ENCODE measurements around the gene PTCRA. TPM values are rescaled to one million over a fixed set of nuclear protein-coding genes. Genes with fewer than 3 reads are reported as not detected.

PTCRA gene
- total and polyA plus RNA-seq, 2 of the 4 experiments (the other 2 are of a cell fraction): not detected

- Histone ChIP-seq H3K4ac (ENCODE audit: low read depth, low read length) (no peak overlapping the region), H2AK9ac (replicated peaks; ENCODE audit: low read depth, low read length, poor library complexity) (no peak overlapping the region), H2AK5ac (ENCODE audit: low read depth, low read length) (no peak overlapping the region), H3K18ac (ENCODE audit: low read depth, low read length) (no peak overlapping the region), H4K91ac (ENCODE audit: insufficient read depth, low read depth, low read length) (no peak overlapping the region), H3K4me1 (ENCODE audit: control insufficient read depth, insufficient read depth, low read length) (peaks cover 18% of the 10 kb centered on the region), H3K23ac (ENCODE audit: low read depth, low read length) (no peak overlapping the region), H3K9me1 (ENCODE audit: insufficient read depth, low read length) (peaks cover 26% of the 10 kb centered on the region), H2BK120ac (ENCODE audit: low read depth, low read length) (no peak overlapping the region), H3K56ac (ENCODE audit: extremely low read depth, insufficient read depth, low read length) (no peak overlapping the region), H2AFZ (replicated peaks; ENCODE audit: low read length, poor library complexity) (no peak overlapping the region), H3K4me3 (ENCODE audit: insufficient read depth, low read depth, low read length) (no peak overlapping the region), H2BK5ac (ENCODE audit: low read depth, low read length, poor library complexity, severe bottlenecking) (no peak overlapping the region), H4K8ac (ENCODE audit: low read depth in 2 of 2, low read length in 2 of 2) (no peak overlapping the region), H3K14ac (replicated peaks; ENCODE audit: low read depth, low read length) (no peak overlapping the region), H4K20me1 (ENCODE audit: insufficient read depth, low read length) (peaks cover 9% of the 10 kb centered on the region; the same call in 1 of the 2 replicates), H3K36me3 (ENCODE audit: control insufficient read depth, insufficient read depth, low read length) (peaks cover 45% of the 10 kb centered on the region), H2BK15ac (ENCODE audit: low read depth, low read length) (no peak overlapping the region), H4K5ac (ENCODE audit: low read depth, low read length) (no peak overlapping the region), H3K27ac (ENCODE audit: insufficient read depth, low read length) (no peak overlapping the region), H3K9me3 (ENCODE audit: control insufficient read depth, insufficient read depth, low read length) (no peaks in the 10 kb centered on the region), H3K4me2 (ENCODE audit: low read depth, low read length) (no peak overlapping the region), H3K79me1 (ENCODE audit: low read depth in 1 of 2, low read length in 2 of 2) (peaks cover 4 to 28% of the 10 kb centered on the region in 2 experiments; a peak in 3 of 4 replicates), H2BK20ac (ENCODE audit: low read depth, low read length) (no peak overlapping the region), H3K9ac (ENCODE audit: low read depth, low read length) (no peak overlapping the region), H3K27me3 (ENCODE audit: control insufficient read depth, insufficient read depth, low read length) (no peaks in the 10 kb centered on the region)
- dilution Hi-C loops (cut with HindIII; ENCODE audit: low sequenced_read_pairs, unreplicated experiment): no loop called here
- in situ Hi-C loops (cut with MboI; ENCODE audit: low sequenced_read_pairs): no loop called here
- WGBS, 2 experiments (ENCODE audit: extremely low coverage in 2 of 2, insufficient read length in 1 of 2): 100% methylated on average over 1 of the region's 12 CpGs; no CpG with 5 or more reads in 1 of the 2 experiments
- intact Hi-C loops (cut with micrococcal nuclease): no loop called here
- TF ChIP-seq MAFK (IDR thresholded peaks at IDR 0.05; ENCODE audit: low read depth, low read length): no peak
- TF ChIP-seq, protein P1, sequence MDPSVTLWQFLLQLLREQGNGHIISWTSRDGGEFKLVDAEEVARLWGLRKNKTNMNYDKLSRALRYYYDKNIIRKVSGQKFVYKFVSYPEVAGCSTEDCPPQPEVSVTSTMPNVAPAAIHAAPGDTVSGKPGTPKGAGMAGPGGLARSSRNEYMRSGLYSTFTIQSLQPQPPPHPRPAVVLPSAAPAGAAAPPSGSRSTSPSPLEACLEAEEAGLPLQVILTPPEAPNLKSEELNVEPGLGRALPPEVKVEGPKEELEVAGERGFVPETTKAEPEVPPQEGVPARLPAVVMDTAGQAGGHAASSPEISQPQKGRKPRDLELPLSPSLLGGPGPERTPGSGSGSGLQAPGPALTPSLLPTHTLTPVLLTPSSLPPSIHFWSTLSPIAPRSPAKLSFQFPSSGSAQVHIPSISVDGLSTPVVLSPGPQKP (IDR thresholded peaks at IDR 0.05; ENCODE audit: borderline replicate concordance, low read depth, low read length): no peak
- DNase-seq: no peak
- no TSS peak for BruUV-seq (replicated peaks)
- ChIA-PET CTCF (no interaction called here), POLR2A (ENCODE audit: unreplicated experiment) (no interaction called here)
- ATAC-seq (ENCODE audit: low read depth): no peak
Measured at GRCh38 chr6:42968126-42968701, 52.4 kb downstream of the PTCRA start.
